Gastroesophageal sphincter (tissue), 4 donors: ENCODE data around the gene LINS1. TPM values are rescaled to one million over a fixed set of nuclear protein-coding genes. Genes with fewer than 3 reads are reported as not detected.

ENCODE experiments used
- ATAC-seq: fragments of 150-250 bp; one replicate; pipeline ENCODE4 v1.9.1; 2016; ENCODE audit warnings: mild to moderate bottlenecking, moderate library complexity
- H3K27ac ChIP-seq, 4 donors: fragments of 200-600 bp; sonication (generic) in 3 of 4; 1 replicate in 3 of 4; 2 replicates in 1 of 4; pipeline ENCODE4 v1.5.1; 2016 to 2019
- H3K27me3 ChIP-seq: fragments of 200-600 bp; sonication (generic); one replicate; pipeline ENCODE4 v1.5.1; 2019
- H3K36me3 ChIP-seq, 2 donors: fragments of 200-600 bp; sonication (generic); one replicate each; pipeline ENCODE4 v1.5.1; 2019; ENCODE audit warnings: control low read depth in 1 of 2
- H3K4me1 ChIP-seq, 3 donors: fragments of 200-600 bp; sonication (generic); 1 replicate in 2 of 3; 2 replicates in 1 of 3; pipeline ENCODE4 v1.5.1; 2016 to 2019; ENCODE audit warnings: control low read depth in 2 of 3
- H3K4me3 ChIP-seq, 2 donors: fragments of 200-600 bp; sonication (generic); one replicate each; pipeline ENCODE4 v1.5.1; 2019; ENCODE audit warnings: mild to moderate bottlenecking in 1 of 2, moderate library complexity in 1 of 2
- H3K9me3 ChIP-seq, 3 donors: fragments of 200-600 bp; sonication (generic); one replicate each; pipeline ENCODE4 v1.5.1; 2017 to 2019; ENCODE audit warnings: control low read depth in 2 of 3
- EP300 ChIP-seq: sonication (generic); formaldehyde crosslinking; IDR thresholded peaks from one replicate; pipeline ENCODE4 v1.6.1; 2017; ENCODE audit warnings: antibody characterized with exemption, mild to moderate bottlenecking
- POLR2A ChIP-seq, 2 donors: fragments of 450-650 bp; IDR thresholded peaks; one replicate each; pipeline ENCODE4 v1.6.1; 2017; ENCODE audit warnings: antibody characterized with exemption in 2 of 2, mild to moderate bottlenecking in 2 of 2, moderate library complexity in 1 of 2
- POLR2AphosphoS5 ChIP-seq: sonication (generic); formaldehyde crosslinking; IDR thresholded peaks from one replicate; pipeline ENCODE4 v1.6.1; 2017; ENCODE audit warnings: antibody characterized with exemption
- WGBS, 2 donors: methylation state at CpG; one replicate each; pipeline ENCODE4 v1.1.5; 2018; ENCODE audit warnings: low coverage in 1 of 2; 5-methylcytosine and 5-hydroxymethylcytosine counted together
- total RNA-seq, 4 donors: library from RNA; depleted of rRNA; stranded (reverse); fragments of >200 nt; gene quantifications; one replicate each; pipeline ENCODE4 v1.1.0, GENCODE V29; 2016
- TF ChIP-seq, protein P1 (sequence below), 4 experiments: fragments of 200-600 bp in 2 of 4; fragments of 450-650 bp in 2 of 4; sonication (generic) in 1 of 4; IDR thresholded peaks; one replicate each; pipeline ENCODE4 v1.5.1; 2017 to 2019; ENCODE audit warnings: antibody characterized with exemption in 4 of 4, mild to moderate bottlenecking in 2 of 4, moderate library complexity in 2 of 4

Gene LINS1
- total RNA-seq, 4 donors from 2014 or later: 9.6 to 23.8 (median 13.9) TPM

DNA sequence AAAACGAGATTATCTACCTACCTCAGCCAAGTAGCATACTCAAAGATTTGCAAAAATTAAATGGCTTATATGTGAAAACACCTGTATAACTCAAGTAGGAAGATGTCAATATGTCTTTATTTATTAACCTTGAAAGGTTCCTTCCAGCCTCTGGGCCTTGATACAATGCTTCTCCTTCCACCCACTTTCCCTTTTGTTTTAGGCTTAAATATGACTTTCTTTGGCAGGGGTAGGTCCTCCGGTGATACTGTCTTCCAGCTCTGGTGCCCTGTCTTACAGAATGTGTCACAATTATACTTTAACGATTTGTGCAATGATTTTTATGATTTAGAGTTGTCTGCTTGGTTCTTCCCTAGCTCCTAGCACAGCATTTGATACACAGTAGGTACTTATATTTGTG, 4.1 kb downstream of the LINS1 start:
- no peak overlapping the region for H3K4me3 ChIP-seq
- no peaks in the 10 kb centered on the region for H3K9me3 ChIP-seq
- 85 to 86% methylated on average over 2 to 3 of the region's 3 CpGs for WGBS, 2 donors
- peaks cover 7 to 35% (median 7%) of the 10 kb centered on the region in 3 donors for H3K4me1 ChIP-seq
- H3K27ac ChIP-seq: no peak overlapping the region
- H3K27me3 ChIP-seq: no peaks in the 10 kb centered on the region
- no peaks in the 10 kb centered on the region for H3K36me3 ChIP-seq
- ATAC-seq: no peak
- TF ChIP-seq, protein P1, sequence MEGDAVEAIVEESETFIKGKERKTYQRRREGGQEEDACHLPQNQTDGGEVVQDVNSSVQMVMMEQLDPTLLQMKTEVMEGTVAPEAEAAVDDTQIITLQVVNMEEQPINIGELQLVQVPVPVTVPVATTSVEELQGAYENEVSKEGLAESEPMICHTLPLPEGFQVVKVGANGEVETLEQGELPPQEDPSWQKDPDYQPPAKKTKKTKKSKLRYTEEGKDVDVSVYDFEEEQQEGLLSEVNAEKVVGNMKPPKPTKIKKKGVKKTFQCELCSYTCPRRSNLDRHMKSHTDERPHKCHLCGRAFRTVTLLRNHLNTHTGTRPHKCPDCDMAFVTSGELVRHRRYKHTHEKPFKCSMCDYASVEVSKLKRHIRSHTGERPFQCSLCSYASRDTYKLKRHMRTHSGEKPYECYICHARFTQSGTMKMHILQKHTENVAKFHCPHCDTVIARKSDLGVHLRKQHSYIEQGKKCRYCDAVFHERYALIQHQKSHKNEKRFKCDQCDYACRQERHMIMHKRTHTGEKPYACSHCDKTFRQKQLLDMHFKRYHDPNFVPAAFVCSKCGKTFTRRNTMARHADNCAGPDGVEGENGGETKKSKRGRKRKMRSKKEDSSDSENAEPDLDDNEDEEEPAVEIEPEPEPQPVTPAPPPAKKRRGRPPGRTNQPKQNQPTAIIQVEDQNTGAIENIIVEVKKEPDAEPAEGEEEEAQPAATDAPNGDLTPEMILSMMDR (IDR thresholded peaks at IDR 0.05): no peak
- TF ChIP-seq POLR2AphosphoS5 (no peak), POLR2A (IDR thresholded peaks at IDR 0.05) (no peak), EP300 (no peak)

DNA sequence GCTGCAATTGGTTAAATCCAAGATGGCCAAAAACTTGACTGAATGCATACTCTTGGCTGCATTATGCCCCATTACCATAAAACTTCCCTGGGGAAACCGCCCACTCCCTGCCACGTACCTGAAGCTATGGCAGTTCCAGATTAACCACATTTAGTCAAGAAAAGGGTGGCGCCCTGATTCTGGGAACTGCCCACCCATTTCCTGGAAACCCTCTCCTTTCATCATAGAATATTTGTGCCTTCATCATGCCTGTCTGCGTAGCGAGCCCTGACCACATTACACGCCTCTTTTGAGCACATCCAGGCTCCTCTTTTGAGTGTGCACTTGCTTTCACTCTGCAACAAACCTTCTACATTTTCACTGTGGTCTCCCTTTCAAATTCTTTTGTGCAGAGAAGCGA, 5.2 kb downstream of the LINS1 start:
- WGBS, 2 donors: 86 to 90% methylated on average over 5 to 7 of the region's 7 CpGs
- Histone ChIP-seq H3K27ac (no peak overlapping the region), H3K4me3 (no peak overlapping the region), H3K27me3 (no peaks in the 10 kb centered on the region), H3K36me3 (no peaks in the 10 kb centered on the region), H3K4me1 (peaks cover 7 to 35% (median 7%) of the 10 kb centered on the region in 3 donors), H3K9me3 (no peaks in the 10 kb centered on the region)
- TF ChIP-seq, protein P1 (IDR thresholded peaks at IDR 0.05): no peak
- TF ChIP-seq POLR2A (IDR thresholded peaks at IDR 0.05): no peak
- no peak for ATAC-seq

DNA sequence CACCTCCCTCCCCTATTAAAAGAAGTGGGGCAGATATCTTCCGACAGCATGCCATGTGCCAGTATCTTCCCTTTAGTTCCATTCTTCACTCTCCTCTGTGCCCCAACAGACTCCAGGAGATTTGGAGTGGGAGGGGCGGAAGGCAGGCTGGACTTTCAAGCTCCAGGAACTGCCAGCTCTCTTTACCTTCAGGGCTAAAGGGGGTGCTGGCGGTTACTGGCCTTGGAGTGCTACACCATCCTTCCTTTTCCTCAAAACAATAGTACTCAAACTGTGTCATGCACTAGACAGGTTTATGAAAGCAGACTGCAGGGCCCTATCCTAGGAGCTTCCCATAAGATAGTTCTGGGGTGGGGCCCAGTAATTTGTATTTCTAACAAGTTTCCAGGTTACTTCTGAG, 6.0 kb downstream of the LINS1 start:
- Histone ChIP-seq H3K36me3 (no peaks in the 10 kb centered on the region), H3K9me3 (no peaks in the 10 kb centered on the region), H3K27ac (no peak overlapping the region), H3K27me3 (no peaks in the 10 kb centered on the region), H3K4me1 (peaks cover 3 to 29% (median 4%) of the 10 kb centered on the region in 3 donors), H3K4me3 (no peak overlapping the region)
- ATAC-seq: no peak
- 60 to 100% methylated on average over 1 of the region's 3 CpGs for WGBS, 2 donors
- TF ChIP-seq, protein P1 (IDR thresholded peaks at IDR 0.05): no peak
- TF ChIP-seq EP300: no peak
- no peak for TF ChIP-seq POLR2AphosphoS5
- TF ChIP-seq POLR2A (IDR thresholded peaks at IDR 0.05): no peak

DNA sequence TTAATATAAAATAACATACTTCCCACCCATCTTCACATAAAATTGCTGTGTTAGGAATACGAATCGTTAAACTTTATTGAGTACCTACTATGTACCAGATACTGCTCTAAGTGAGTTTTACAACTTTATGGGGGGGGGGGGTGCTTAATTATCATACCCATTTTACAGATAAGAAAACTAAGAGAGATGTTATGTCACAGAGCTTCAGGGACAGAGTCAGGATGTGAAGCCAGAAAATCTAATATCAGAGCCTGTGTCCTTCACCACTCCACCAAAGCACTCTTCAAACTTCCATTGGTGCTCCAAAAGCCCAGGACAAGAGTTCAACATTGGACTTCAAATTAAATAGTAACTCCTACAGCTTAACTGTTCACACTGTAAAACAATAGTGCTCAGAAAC, 8.6 kb downstream of the LINS1 start:
- no peak overlapping the region for H3K4me3 ChIP-seq
- WGBS, 2 donors: 95% methylated on average over 2 of the region's 2 CpGs; no CpG with 5 or more reads in 1 of the 2 donors
- H3K27me3 ChIP-seq: no peaks in the 10 kb centered on the region
- ATAC-seq: no peak
- no peak for TF ChIP-seq POLR2AphosphoS5
- no peak for TF ChIP-seq POLR2A (IDR thresholded peaks at IDR 0.05)
- TF ChIP-seq, protein P1 (IDR thresholded peaks at IDR 0.05): no peak
- no peak for TF ChIP-seq EP300
- H3K36me3 ChIP-seq: no peaks in the 10 kb centered on the region
- no peak overlapping the region for H3K27ac ChIP-seq
- H3K9me3 ChIP-seq: no peaks in the 10 kb centered on the region
- H3K4me1 ChIP-seq: peaks cover 0 to 14% (median 0%) of the 10 kb centered on the region in 3 donors

DNA sequence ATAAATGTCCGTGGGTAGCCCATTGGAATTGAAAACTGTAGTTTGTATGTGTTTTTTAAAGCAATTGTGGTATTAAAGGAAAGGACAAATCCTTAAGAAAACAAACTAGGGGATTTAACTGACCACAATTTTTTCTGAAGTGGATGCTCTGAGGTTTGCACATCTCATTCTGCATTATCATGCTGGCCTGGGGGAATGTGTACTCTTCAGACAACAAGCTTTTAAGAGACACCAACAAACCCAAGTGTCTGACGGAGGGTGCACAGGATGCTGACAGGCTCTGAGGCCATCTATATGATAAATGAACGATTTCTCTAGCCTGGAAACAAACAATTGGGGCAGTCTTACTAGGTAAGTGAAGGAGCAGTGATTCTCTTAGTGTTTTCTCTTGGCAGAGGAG, 9.1 kb downstream of the LINS1 start:
- no peak overlapping the region for H3K4me3 ChIP-seq
- H3K36me3 ChIP-seq: no peaks in the 10 kb centered on the region
- TF ChIP-seq EP300: no peak
- TF ChIP-seq POLR2A (IDR thresholded peaks at IDR 0.05): no peak
- TF ChIP-seq, protein P1 (IDR thresholded peaks at IDR 0.05): no peak
- TF ChIP-seq POLR2AphosphoS5: no peak
- no peak for ATAC-seq
- WGBS, 2 donors: 83 to 91% methylated on average over 3 of the region's 3 CpGs
- H3K4me1 ChIP-seq: peaks cover 0 to 10% (median 0%) of the 10 kb centered on the region in 3 donors
- H3K27me3 ChIP-seq: no peaks in the 10 kb centered on the region
- no peak overlapping the region for H3K27ac ChIP-seq
- no peaks in the 10 kb centered on the region for H3K9me3 ChIP-seq
